K562 (cell line): ENCODE measurements around the gene TRIOBP. TPM values are rescaled to one million over a fixed set of nuclear protein-coding genes. Genes with fewer than 3 reads are reported as not detected.

Experiments
- CHD1 ChIP-seq: fragments of 200-600 bp; sonication (generic); IDR thresholded peaks from one replicate; pipeline ENCODE4 v1.6.1; 2012; ENCODE audit warnings: mild to moderate bottlenecking, moderate library complexity, low read length, inconsistent platforms
- DPF2 ChIP-seq: fragments of 450-650 bp; IDR thresholded peaks from 2 replicates; pipeline ENCODE4 v1.6.1; 2016
- MTA3 ChIP-seq: fragments of 450-650 bp; formaldehyde crosslinking; IDR thresholded peaks from 2 replicates; pipeline ENCODE4 v1.6.1; 2017; ENCODE audit warnings: mild to moderate bottlenecking, borderline replicate concordance
- SMAD4 ChIP-seq: fragments of 250-450 bp; sonication (Bioruptor Pico); conservative IDR thresholded peaks from 2 replicates; pipeline ENCODE4 v1.8.0; 2021; ENCODE audit warnings: inconsistent platforms, mild to moderate bottlenecking, moderate library complexity
- ZNF384 ChIP-seq: IDR thresholded peaks from 2 replicates; pipeline ENCODE4 v1.6.1; 2012; ENCODE audit warnings: low read depth, low read length, improper control_type of control experiment
- ZNF766 ChIP-seq: fragments of 200-800 bp; sonication (Bioruptor generic); conservative IDR thresholded peaks from 2 replicates; pipeline ENCODE4 v1.6.1; 2016; ENCODE audit warnings: missing genetic modification characterization, missing compliant biosample characterization
- polyA plus RNA-seq, 8 experiments: library from polyadenylated mRNA; depleted of rRNA in 4 of 8; stranded (reverse) in 5 of 8; unstranded in 3 of 8; fragments of >200 nt; fragmentation: Nextera tagmentation in 2 of 8; fragmentation: Illumina TruSeq in 1 of 8; extraction: Ambion mirVana in 2 of 8; extraction: Trizol in 1 of 8; gene quantifications; 2 replicates each; pipeline versions ENCODE4 v1.2.1 to v1.2.3, GENCODE V29; 2011 to 2014; ENCODE audit warnings: inconsistent platforms in 1 of 8, missing spikeins in 1 of 8
- total RNA-seq, 7 experiments: library from RNA; depleted of rRNA in 6 of 7; stranded (reverse); fragments of >200 nt in 6 of 7; fragmentation: Illumina TruSeq in 2 of 7; extraction: Trizol in 2 of 7; gene quantifications; 2 replicates each; pipeline versions ENCODE4 v1.2.1 to v1.2.3, GENCODE V29; 2011 to 2021; ENCODE audit warnings: low replicate concordance in 1 of 7
- TF ChIP-seq, protein P1 (sequence below), 2 experiments: fragments of 450-650 bp in 1 of 2; sonication (generic) in 1 of 2; formaldehyde crosslinking in 1 of 2; IDR thresholded peaks; 2 replicates each; pipeline versions ENCODE4 v1.7.1 to v1.9.0; 2016 to 2022; ENCODE audit warnings: inconsistent platforms in 1 of 2, mild to moderate bottlenecking in 1 of 2, missing genetic modification reagents in 1 of 2

TRIOBP gene
- total and polyA plus RNA-seq, 9 of the 15 experiments (the other 6 are each of a cell fraction or from before 2014, with no cell fraction given): 0.24 to 13.8 (median 5.5) TPM

GRCh38 chr22:37659066-37659896 is 37.6 kb upstream of the TRIOBP start (continued):
- TF ChIP-seq, protein P1, sequence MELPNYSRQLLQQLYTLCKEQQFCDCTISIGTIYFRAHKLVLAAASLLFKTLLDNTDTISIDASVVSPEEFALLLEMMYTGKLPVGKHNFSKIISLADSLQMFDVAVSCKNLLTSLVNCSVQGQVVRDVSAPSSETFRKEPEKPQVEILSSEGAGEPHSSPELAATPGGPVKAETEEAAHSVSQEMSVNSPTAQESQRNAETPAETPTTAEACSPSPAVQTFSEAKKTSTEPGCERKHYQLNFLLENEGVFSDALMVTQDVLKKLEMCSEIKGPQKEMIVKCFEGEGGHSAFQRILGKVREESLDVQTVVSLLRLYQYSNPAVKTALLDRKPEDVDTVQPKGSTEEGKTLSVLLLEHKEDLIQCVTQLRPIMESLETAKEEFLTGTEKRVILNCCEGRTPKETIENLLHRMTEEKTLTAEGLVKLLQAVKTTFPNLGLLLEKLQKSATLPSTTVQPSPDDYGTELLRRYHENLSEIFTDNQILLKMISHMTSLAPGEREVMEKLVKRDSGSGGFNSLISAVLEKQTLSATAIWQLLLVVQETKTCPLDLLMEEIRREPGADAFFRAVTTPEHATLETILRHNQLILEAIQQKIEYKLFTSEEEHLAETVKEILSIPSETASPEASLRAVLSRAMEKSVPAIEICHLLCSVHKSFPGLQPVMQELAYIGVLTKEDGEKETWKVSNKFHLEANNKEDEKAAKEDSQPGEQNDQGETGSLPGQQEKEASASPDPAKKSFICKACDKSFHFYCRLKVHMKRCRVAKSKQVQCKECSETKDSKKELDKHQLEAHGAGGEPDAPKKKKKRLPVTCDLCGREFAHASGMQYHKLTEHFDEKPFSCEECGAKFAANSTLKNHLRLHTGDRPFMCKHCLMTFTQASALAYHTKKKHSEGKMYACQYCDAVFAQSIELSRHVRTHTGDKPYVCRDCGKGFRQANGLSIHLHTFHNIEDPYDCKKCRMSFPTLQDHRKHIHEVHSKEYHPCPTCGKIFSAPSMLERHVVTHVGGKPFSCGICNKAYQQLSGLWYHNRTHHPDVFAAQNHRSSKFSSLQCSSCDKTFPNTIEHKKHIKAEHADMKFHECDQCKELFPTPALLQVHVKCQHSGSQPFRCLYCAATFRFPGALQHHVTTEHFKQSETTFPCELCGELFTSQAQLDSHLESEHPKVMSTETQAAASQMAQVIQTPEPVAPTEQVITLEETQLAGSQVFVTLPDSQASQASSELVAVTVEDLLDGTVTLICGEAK (IDR thresholded peaks at IDR 0.05): peak; percentile 50; the same call in 1 of the 2 replicates
- TF ChIP-seq, protein P1 (CRISPR knock-in tag; IDR thresholded peaks at IDR 0.05): no peak
- TF ChIP-seq CHD1: peak; percentile 50
- 0 out of 2 replicates have a peak, but pooled peaks have one; percentile 18 for TF ChIP-seq ZNF766 (CRISPR knock-in tag)
- no peak for TF ChIP-seq DPF2
- TF ChIP-seq MTA3: 0 out of 2 replicates have a peak, but pooled peaks have one; percentile 5
- TF ChIP-seq SMAD4: 0 out of 2 replicates have a peak, but pooled peaks have one; percentile 6
- TF ChIP-seq ZNF384: no peak
